ENCODE results near the gene LOXL1. TPM values are rescaled to one million over a fixed set of nuclear protein-coding genes. Genes with fewer than 3 reads are reported as not detected.

The LOXL1 gene
- total and polyA plus RNA-seq, 9 of the 15 experiments (the other 6 are each of a cell fraction or from before 2014, with no cell fraction given), result 0.14 TPM; not detected in 8

DNA sequence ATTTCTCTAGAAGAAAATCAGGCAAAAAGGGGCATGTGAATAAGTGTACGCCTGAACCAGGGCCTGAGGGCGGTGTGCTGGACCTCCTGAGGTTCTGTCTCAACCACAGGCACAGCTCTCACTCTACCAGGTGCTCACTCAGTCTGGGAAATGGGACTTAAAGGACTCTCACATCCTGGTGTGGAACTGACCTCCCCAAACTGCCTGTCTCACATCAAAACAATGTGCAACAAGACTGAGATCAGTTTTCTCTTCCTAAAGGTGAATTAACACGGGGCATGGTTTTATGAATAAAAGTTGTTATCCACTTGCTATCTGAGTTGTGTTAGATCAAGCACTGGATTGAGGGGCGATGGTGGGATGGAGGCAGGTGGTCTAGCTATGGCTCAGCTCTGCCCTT is 61.0 kb downstream of the LOXL1 start:
- Histone ChIP-seq H3K4me3 (no peak overlapping the region), H3K9me3 (replicated peaks; ENCODE audit: control insufficient read depth, insufficient read depth, low read depth, low read length) (no peaks in the 10 kb centered on the region), H3K27ac (ENCODE audit: extremely low read depth, low read depth, low read length) (no peak overlapping the region), H4K20me1 (replicated peaks; ENCODE audit: control insufficient read depth, insufficient read depth, low read length) (no peaks in the 10 kb centered on the region), H2AFZ (ENCODE audit: low read depth, low read length) (no peak overlapping the region), H3K4me1 (replicated peaks in 1 of 2; ENCODE audit: control insufficient read depth in 2 of 2, insufficient read depth in 2 of 2, low read length in 2 of 2) (peaks cover 29 to 48% of the 10 kb centered on the region in 2 experiments), H3K9me1 (ENCODE audit: control insufficient read depth, insufficient read depth, low read length) (no peaks in the 10 kb centered on the region), H3K79me2 (ENCODE audit: control insufficient read depth, insufficient read depth, low read length) (peaks cover 2% of the 10 kb centered on the region; the same call in 1 of the 3 replicates), H3K36me3 (ENCODE audit: control insufficient read depth, insufficient read depth, low read length) (no peaks in the 10 kb centered on the region), H3K9ac (ENCODE audit: insufficient read depth in 1 of 2, low read depth in 2 of 2, low read length in 2 of 2) (no peak overlapping the region; a peak in 1 of 4 replicates), H3K4me2 (ENCODE audit: insufficient read depth, low read length) (no peak overlapping the region), H3K27me3 (ENCODE audit: control insufficient read depth in 2 of 2, insufficient read depth in 2 of 2, low read length in 2 of 2) (no peaks in the 10 kb centered on the region)
- in situ Hi-C loops (cut with MboI) (no loop called here), intact Hi-C loops (cut with micrococcal nuclease) (no loop called here)
- no peak for FAIRE-seq
- POLR2A ChIA-PET, result interaction anchor here (0.6 kb wide), 1 partner anchor 72 kb away, joined by 3 read pairs; no protein-coding TSS in a partner anchor
- TF ChIP-seq, protein P1, sequence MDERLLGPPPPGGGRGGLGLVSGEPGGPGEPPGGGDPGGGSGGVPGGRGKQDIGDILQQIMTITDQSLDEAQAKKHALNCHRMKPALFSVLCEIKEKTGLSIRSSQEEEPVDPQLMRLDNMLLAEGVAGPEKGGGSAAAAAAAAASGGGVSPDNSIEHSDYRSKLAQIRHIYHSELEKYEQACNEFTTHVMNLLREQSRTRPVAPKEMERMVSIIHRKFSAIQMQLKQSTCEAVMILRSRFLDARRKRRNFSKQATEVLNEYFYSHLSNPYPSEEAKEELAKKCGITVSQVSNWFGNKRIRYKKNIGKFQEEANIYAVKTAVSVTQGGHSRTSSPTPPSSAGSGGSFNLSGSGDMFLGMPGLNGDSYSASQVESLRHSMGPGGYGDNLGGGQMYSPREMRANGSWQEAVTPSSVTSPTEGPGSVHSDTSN (CRISPR knock-in tag; IDR thresholded peaks at IDR 0.05; ENCODE audit: low read depth), result no peak
- TF ChIP-seq, protein P1 (tag; conservative IDR thresholded peaks at IDR 0.05; ENCODE audit: low read depth), result no peak
- no peak for ATAC-seq
- CTCF ChIA-PET (ENCODE audit: low intra/inter-chr PET ratio), result no interaction called here
- no TSS peak for BruUV-seq (replicated peaks)
- WGBS (ENCODE audit: insufficient coverage, low coverage, missing lambda C conversion rate), result 46% methylated on average over 4 of the region's 4 CpGs
- no peak for DNase-seq (ENCODE audit: extremely low read depth in 1 of 4, low spot score in 3 of 4)

Measured in K562 (cell line).